Left lobe of liver (tissue), 2 donors: ENCODE results near the gene ACKR3. TPM values are rescaled to one million over a fixed set of nuclear protein-coding genes. Genes with fewer than 3 reads are reported as not detected.

ENCODE experiments used
- ATAC-seq: fragments of 200-7000 bp; cut with Tn5 transposase; one replicate; pipeline ENCODE4 v1.9.1; 2020; ENCODE audit warnings: mild to moderate bottlenecking, moderate library complexity
- DNase-seq: peaks from one replicate; pipeline ENCODE4 v3.0.0-alpha.2; 2020; ENCODE audit warnings: low spot score
- total RNA-seq: library from RNA; stranded (reverse); gene quantifications from one replicate; pipeline ENCODE4 v1.2.1, GENCODE V29; 2021
- donor health status: DM: no; HTN: no; CAD: no; lungs with moderate emphysema.
- donor health status: DM: no; HTN: yes; CAD: no.

Gene ACKR3
- total RNA-seq, 1 donor from 2014 or later, result 2.4 TPM

GRCh38 chr2:236582968-236583367 is 13.3 kb downstream of the ACKR3 start:
- DNase-seq (no peak), ATAC-seq (no peak)

DNA sequence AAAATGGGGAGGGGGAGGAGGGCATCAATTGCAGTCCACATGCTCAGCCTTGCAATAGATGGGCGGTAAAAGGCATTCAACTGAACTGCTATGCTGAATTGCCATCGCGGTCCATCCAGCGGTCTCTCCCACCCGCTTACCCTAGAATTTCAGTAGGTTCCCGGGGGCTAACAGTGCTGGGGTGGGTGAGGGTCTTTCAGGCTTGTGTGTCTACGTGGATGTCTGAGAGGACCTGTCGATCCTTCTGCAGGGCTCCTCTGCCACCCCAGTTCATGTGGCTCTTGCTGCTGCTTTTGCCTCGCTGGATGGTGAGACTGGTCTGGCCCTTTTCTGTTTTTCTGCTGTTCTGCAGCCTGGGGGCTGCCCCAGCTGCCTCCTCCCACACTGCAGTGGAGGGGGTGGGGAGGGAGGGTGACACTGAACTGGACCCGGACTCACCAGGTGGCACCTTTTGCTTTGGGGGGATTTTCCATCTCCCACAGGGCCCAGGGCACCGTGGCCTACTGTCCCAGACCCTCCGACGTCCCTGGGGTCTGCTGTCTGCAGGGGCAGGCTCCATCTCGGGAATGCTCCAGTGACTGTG is 14.1 kb downstream of the ACKR3 start:
- no peak for DNase-seq
- no peak for ATAC-seq

- ATAC-seq (no peak), DNase-seq (no peak)
These were observed 15.1 kb downstream of the ACKR3 start for GRCh38 chr2:236584521-236585384.

GRCh38 chr2:236585966-236586365 is 16.3 kb downstream of the ACKR3 start:
- DNase-seq (no peak), ATAC-seq (no peak)

DNA sequence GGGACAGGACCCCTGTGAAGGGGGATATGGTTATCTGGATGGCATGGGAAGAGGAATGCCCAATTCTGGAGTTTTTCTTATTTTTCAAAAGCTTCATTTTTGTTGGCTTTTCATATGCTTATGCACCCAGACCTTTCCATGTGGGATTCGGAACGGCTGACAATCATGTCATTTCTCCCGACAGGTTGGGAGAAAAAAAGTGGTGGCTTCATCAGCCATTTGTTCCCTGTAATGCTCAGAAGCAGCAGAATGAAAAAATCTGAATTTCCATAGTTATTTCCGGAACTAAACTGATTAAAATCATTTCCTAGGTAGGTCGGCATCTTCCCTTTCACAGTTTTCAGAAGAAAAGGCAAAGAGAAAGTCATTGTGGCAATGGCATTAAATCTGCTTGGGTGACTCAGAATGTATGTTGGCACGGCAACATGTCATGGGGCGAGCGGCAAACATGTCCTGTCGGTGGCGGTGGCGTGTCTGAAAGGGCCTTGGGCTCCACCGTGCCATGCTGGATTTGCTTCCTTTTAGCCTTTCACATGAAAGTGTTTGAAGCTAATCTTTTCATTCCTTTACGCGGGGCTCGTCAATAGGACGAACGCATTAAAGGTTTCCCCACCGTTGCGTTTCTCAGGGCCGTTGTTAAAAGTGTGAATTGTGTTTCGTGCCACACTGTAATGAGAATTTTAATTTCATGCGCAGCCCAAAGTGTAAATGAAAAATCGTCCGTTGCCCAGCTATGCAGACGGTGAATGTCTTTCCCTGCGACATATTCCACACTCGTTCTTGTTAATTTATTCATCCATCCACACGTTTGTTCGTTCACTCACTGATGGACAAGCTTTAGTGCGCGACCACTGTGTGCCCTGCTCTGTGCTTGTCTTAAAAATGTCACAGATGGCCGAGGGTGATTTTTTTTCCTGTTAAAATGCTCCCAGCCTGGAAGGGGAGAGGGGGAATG is 18.5 kb downstream of the ACKR3 start:
- ATAC-seq (no peak), DNase-seq (no peak)

- ATAC-seq (peak; percentile 64), DNase-seq (no peak)
These were observed 19.4 kb downstream of the ACKR3 start for GRCh38 chr2:236588932-236589592.

DNA sequence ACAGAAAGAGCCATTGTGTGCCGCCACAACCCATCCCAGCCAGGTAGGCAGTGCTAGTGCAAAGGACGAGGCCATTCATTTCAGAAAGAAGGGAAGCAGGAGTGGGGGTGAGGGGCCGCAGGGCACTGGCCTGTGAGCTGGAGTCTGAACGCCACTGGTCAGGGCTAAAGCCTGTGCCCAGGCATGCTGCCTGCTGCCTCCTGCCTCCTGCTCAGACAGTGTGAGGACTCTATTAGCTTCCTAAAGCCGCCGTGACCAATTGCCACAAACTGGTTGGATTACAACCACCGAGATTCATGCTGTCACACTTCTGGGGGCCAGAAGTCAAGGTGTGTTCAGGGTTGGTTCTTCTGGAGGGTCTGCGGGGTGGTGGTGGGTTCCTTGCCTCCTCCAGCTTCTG is 21.2 kb downstream of the ACKR3 start:
- DNase-seq (no peak), ATAC-seq (no peak)

GRCh38 chr2:236592821-236593220 is 23.2 kb downstream of the ACKR3 start:
- DNase-seq, result no peak
- no peak for ATAC-seq

GRCh38 chr2:236593531-236593930 is 23.9 kb downstream of the ACKR3 start:
- DNase-seq, result no peak
- ATAC-seq, result no peak

- DNase-seq (no peak), ATAC-seq (no peak)
These were observed 24.3 kb downstream of the ACKR3 start for GRCh38 chr2:236593956-236594355.

DNA sequence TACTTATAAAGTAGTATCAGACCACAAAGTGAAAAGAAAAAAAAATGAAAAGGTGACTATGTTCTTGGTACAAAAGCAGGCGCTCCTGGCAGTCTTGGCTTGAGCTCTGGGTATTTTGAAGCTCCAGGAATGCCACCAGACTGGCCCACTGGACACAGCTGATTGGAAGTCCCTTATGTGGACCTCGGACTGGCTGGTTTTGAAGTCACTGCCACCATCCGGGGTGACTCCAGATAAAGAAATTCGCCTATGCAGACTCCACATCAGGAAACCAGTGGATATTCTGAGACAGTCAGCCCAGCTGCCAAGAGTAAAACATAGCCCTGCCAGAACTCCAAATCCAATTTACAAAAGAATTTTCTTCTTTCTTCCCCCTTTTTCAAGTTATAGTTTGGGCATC is 28.0 kb downstream of the ACKR3 start:
- DNase-seq (no peak), ATAC-seq (no peak)

GRCh38 chr2:236599059-236599458 is 29.4 kb downstream of the ACKR3 start:
- no peak for DNase-seq
- no peak for ATAC-seq

DNA sequence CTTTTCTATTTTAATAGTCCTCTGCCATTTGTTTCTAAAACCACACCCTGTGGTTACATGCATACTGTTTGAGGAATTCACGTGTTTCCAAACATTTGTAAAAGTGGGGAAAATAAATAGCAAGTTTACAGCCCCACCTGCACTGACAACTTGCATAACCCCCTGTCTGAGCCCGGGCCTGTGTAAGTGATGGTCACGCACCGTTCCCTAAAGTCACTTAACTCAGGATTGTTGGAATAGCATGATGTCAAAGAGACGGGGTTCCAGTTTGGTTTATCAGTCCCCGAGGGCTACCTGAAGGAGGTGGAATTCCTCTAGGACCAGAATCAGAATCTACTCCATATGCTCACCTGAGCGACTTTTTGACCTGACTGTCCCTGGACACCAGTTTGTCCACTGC is 30.5 kb downstream of the ACKR3 start:
- no peak for ATAC-seq
- no peak for DNase-seq

- ATAC-seq, result no peak
- DNase-seq, result no peak
These were observed 31.3 kb downstream of the ACKR3 start for GRCh38 chr2:236600892-236601291.

- ATAC-seq, result no peak
- no peak for DNase-seq
These were observed 31.9 kb downstream of the ACKR3 start for GRCh38 chr2:236601316-236602202.

- DNase-seq (no peak), ATAC-seq (no peak)
These were observed 33.1 kb downstream of the ACKR3 start for GRCh38 chr2:236602678-236603077.

DNA sequence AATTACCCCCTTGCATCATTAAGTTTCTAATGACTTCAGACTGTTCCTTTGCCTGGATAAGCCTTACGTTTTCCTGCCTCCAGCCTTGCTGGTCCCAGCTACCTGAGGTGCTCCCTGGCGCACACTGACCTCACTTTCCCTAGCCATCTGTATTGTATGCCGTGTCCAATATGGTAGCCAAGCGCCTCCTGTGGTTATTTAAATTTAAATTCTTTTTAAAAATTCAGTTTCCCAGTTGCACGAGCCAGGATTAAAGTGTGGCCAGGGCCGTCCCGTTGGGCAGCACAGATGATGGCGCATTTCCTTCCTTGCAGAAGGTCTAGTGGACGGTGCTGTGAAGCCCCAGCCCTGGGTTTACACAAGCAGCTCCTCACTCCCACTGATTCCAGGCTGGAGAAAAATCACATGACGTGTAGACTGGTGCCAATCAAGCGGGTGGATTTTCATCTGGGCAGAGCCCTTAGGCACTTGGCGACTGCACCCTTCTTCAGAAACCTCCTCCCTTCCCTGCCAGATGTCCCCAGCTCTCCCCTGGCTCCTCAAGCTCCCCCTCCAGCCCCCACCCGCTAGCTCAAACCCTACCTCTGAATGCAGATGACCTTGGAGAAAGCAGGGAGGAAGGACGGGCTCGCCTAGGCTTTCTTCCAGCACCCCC is 33.9 kb downstream of the ACKR3 start:
- no peak for ATAC-seq
- DNase-seq, result no peak

DNA sequence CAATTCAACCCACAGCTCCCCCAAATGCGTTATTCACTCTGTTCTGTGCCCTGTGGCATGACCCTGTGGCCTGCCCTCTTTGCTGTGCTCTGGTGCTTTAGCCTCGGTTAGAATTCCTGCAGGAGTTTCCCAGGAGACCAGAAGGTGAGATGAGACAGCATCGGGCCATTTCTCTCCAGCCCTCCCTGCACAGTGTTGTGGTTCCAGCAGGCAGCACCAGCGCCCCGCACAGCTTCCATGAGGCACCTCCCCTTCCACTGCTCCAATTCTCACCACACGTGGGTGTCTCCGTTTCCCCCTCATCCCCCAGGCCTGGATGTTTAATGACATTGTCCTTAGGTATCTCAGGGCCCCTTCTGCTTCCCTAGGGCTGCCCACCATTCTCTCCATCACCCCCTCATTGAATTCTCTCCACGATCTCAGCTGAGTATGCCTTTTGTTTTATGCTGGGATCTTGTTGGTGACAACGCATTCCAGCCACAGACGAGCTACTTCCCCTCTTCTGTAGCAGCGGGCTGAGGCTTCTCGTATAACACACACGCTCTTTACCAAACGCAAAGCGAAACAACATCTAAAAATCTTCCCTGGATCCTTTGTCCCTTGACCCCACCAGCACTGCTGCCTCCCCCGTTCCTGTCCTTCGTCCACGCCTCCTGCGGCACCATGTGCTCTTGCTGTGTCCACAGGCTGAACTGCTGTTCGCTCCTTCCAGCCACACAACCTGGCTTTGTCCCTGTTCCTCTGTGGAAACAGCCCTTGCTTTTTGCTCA is 35.1 kb downstream of the ACKR3 start:
- ATAC-seq, result no peak
- no peak for DNase-seq

DNA sequence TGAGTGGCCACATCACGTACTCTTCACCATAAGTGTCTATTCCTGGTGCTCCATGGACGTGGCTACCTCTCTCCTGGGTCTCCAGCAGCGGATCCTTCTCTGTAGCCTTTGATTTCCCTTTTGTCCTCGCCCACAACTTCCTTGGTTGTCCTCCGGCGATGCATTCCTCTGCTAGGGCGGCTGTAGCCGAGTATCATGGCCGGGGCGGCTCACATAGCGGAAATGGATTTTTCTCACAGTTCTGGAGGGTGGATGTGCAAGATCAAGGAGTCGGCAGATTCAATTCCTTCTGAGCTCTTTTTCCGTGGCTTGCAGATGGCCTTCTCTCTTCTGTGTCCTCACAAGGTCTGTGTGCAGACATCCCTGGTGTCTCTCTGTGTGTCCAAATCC is 35.7 kb downstream of the ACKR3 start:
- DNase-seq (no peak), ATAC-seq (no peak)
